HepG2 (cell line): ENCODE data around the gene ESYT1. TPM values are rescaled to one million over a fixed set of nuclear protein-coding genes. Genes with fewer than 3 reads are reported as not detected.
A peak's percentile ranks its signal among the peaks of the same experiment; 100 is the strongest.

Source experiments
- ATF1 ChIP-seq: IDR thresholded peaks from 2 replicates; pipeline ENCODE4 v1.6.1; 2016; ENCODE audit warnings: mild to moderate bottlenecking, control low read depth
- EED ChIP-seq: sonication (generic); formaldehyde crosslinking; IDR thresholded peaks from 2 replicates; pipeline ENCODE4 v1.5.0; 2020; ENCODE audit warnings: mild to moderate bottlenecking, missing genetic modification reagents
- ELF3 ChIP-seq: IDR thresholded peaks from 2 replicates; pipeline ENCODE4 v1.6.1; 2016; ENCODE audit warnings: missing genetic modification reagents, missing compliant biosample characterization
- FIP1L1 ChIP-seq: fragments of 200-400 bp; formaldehyde crosslinking; IDR thresholded peaks from 2 replicates; pipeline ENCODE4 v1.6.1; 2018; ENCODE audit warnings: low read depth, mild to moderate bottlenecking, low read length, moderate library complexity, borderline replicate concordance; ENCODE audit not compliant: insufficient read depth
- HOXA7 ChIP-seq: sonication (generic); formaldehyde crosslinking; IDR thresholded peaks from 2 replicates; pipeline ENCODE4 v1.8.1; 2022; ENCODE audit warnings: mild to moderate bottlenecking, missing genetic modification reagents, moderate library complexity
- NCOA2 ChIP-seq: sonication (generic); formaldehyde crosslinking; IDR thresholded peaks from 2 replicates; pipeline ENCODE4 v1.8.0; 2022; ENCODE audit warnings: inconsistent platforms
- NFE2L2 ChIP-seq: fragments of 150-350 bp; IDR thresholded peaks from 2 replicates; pipeline ENCODE4 v1.6.1; 2014; ENCODE audit warnings: low read length
- NR2F1 ChIP-seq, 2 experiments: fragments of 450-650 bp in 1 of 2; formaldehyde crosslinking in 1 of 2; IDR thresholded peaks; 2 replicates each; pipeline versions ENCODE4 v1.5.0 to v1.6.1; 2016 to 2020; ENCODE audit warnings: mild to moderate bottlenecking in 1 of 2, missing compliant biosample characterization in 1 of 2, missing genetic modification reagents in 1 of 2, moderate library complexity in 1 of 2
- PCBP2 ChIP-seq: fragments of 200-400 bp; formaldehyde crosslinking; optimal IDR thresholded peaks from 2 replicates; pipeline ENCODE3; 2018; ENCODE audit warnings: low read length, low read depth; ENCODE audit not compliant: poor library complexity, severe bottlenecking
- ZBTB21 ChIP-seq: sonication (generic); formaldehyde crosslinking; IDR thresholded peaks from 2 replicates; pipeline ENCODE4 v1.4.0; 2020; ENCODE audit warnings: missing genetic modification reagents
- ZFP1 ChIP-seq: IDR thresholded peaks from 2 replicates; pipeline ENCODE4 v1.6.1; 2016
- ZNF343 ChIP-seq: sonication (generic); formaldehyde crosslinking; IDR thresholded peaks from 2 replicates; pipeline ENCODE4 v1.4.0; 2020; ENCODE audit warnings: mild to moderate bottlenecking, missing genetic modification reagents
- ZNF598 ChIP-seq: sonication (generic); formaldehyde crosslinking; IDR thresholded peaks from 2 replicates; pipeline ENCODE4 v1.5.1; 2020; ENCODE audit warnings: mild to moderate bottlenecking, missing genetic modification reagents, borderline replicate concordance
- ZNF644 ChIP-seq: IDR thresholded peaks from 2 replicates; pipeline ENCODE4 v1.6.1; 2016; ENCODE audit warnings: low read depth
- ZSCAN30 ChIP-seq: sonication (generic); formaldehyde crosslinking; IDR thresholded peaks from 2 replicates; pipeline ENCODE4 v1.5.0; 2020; ENCODE audit warnings: mild to moderate bottlenecking, missing genetic modification reagents
- polyA plus RNA-seq, 8 experiments: library from polyadenylated mRNA; depleted of rRNA in 3 of 8; stranded (reverse) in 7 of 8; unstranded in 1 of 8; fragments of >200 nt; fragmentation: Illumina TruSeq in 4 of 8; extraction: Trizol in 4 of 8; gene quantifications; 2 replicates each; pipeline versions ENCODE4 v1.2.1 to v1.2.3, GENCODE V29; 2011 to 2016; ENCODE audit warnings: low read depth in 4 of 8, missing spikeins in 1 of 8, mixed read lengths in 1 of 8; ENCODE audit not compliant: insufficient read depth in 1 of 8
- total RNA-seq, 5 experiments: library from RNA; depleted of rRNA; stranded (reverse); fragments of >200 nt; fragmentation: Illumina TruSeq; extraction: Trizol; gene quantifications; 2 replicates each; pipeline ENCODE4 v1.2.3, GENCODE V29; 2016; ENCODE audit warnings: low read depth in 1 of 5
- TF ChIP-seq, protein P1 (sequence below): sonication (generic); formaldehyde crosslinking; IDR thresholded peaks from 2 replicates; pipeline ENCODE4 v1.8.0; 2022; ENCODE audit warnings: mild to moderate bottlenecking, missing genetic modification reagents
- TF ChIP-seq, protein P2 (sequence below): sonication (generic); formaldehyde crosslinking; IDR thresholded peaks from 2 replicates; pipeline ENCODE4 v1.5.0; 2020; ENCODE audit warnings: missing genetic modification reagents
- TF ChIP-seq, protein P3 (sequence below): sonication (generic); formaldehyde crosslinking; IDR thresholded peaks from 2 replicates; pipeline ENCODE4 v1.5.0; 2020; ENCODE audit warnings: missing genetic modification reagents
- TF ChIP-seq, protein P4 (sequence below): sonication (generic); formaldehyde crosslinking; IDR thresholded peaks from 2 replicates; pipeline ENCODE4 v1.4.0; 2020; ENCODE audit warnings: mild to moderate bottlenecking, missing genetic modification reagents, borderline replicate concordance
- TF ChIP-seq, protein P5 (sequence below): sonication (generic); formaldehyde crosslinking; IDR thresholded peaks from 2 replicates; pipeline ENCODE4 v1.4.0; 2020; ENCODE audit warnings: missing genetic modification reagents, low read depth, mild to moderate bottlenecking, borderline replicate concordance
- TF ChIP-seq, protein P6 (sequence below): sonication (generic); formaldehyde crosslinking; IDR thresholded peaks from 2 replicates; pipeline ENCODE4 v1.9.0; 2021; ENCODE audit warnings: missing genetic modification reagents, mild to moderate bottlenecking, borderline replicate concordance

ESYT1 gene
- total and polyA plus RNA-seq, 2 of the 13 experiments (the other 11 are each of a cell fraction or from before 2014, with no cell fraction given), result 66.9 to 71.0 TPM

DNA sequence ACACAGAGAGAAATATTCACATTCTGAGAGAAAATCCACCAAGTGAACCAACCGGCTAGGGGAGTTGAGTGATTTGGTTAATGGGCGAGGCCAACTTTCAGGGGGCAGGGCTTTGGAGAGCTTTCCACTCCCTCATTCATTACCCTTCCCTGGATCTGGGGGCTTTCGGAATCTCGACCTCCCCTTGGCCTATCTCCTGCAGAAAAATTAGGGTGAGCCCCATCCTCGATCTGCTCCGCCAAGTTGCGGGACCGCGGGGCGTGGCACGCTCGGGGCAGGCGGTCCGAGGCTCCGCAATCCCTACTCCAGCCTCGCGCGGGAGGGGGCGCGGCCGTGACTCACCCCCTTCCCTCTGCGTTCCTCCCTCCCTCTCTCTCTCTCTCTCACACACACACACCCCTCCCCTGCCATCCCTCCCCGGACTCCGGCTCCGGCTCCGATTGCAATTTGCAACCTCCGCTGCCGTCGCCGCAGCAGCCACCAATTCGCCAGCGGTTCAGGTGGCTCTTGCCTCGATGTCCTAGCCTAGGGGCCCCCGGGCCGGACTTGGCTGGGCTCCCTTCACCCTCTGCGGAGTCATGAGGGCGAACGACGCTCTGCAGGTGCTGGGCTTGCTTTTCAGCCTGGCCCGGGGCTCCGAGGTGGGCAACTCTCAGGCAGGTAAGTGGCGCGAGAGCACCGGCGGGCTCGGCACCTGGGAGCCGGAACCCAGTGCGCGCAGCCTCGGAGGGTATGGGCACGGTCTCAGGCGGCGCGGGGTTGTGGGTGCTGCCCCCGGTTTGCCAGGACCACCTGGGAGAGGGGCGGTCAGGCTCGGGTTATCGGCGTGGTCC, 48.1 kb upstream of the ESYT1 start, which contains the start of gene ERBB3 (continued):
- TF ChIP-seq, protein P1, sequence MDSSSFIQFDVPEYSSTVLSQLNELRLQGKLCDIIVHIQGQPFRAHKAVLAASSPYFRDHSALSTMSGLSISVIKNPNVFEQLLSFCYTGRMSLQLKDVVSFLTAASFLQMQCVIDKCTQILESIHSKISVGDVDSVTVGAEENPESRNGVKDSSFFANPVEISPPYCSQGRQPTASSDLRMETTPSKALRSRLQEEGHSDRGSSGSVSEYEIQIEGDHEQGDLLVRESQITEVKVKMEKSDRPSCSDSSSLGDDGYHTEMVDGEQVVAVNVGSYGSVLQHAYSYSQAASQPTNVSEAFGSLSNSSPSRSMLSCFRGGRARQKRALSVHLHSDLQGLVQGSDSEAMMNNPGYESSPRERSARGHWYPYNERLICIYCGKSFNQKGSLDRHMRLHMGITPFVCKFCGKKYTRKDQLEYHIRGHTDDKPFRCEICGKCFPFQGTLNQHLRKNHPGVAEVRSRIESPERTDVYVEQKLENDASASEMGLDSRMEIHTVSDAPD, result peak; percentile 67; the same call in 1 of the 2 replicates
- TF ChIP-seq, protein P2, sequence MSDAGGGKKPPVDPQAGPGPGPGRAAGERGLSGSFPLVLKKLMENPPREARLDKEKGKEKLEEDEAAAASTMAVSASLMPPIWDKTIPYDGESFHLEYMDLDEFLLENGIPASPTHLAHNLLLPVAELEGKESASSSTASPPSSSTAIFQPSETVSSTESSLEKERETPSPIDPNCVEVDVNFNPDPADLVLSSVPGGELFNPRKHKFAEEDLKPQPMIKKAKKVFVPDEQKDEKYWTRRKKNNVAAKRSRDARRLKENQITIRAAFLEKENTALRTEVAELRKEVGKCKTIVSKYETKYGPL, result 0 out of 2 replicates have a peak, but pooled peaks have one; percentile 25
- no peak for TF ChIP-seq ZBTB21 (CRISPR knock-in tag)
- 0 out of 2 replicates have a peak, but pooled peaks have one; percentile 48 for TF ChIP-seq ZSCAN30 (CRISPR knock-in tag)
- no peak for TF ChIP-seq NCOA2 (CRISPR knock-in tag)
- TF ChIP-seq NFE2L2, result no peak
- TF ChIP-seq, protein P3, sequence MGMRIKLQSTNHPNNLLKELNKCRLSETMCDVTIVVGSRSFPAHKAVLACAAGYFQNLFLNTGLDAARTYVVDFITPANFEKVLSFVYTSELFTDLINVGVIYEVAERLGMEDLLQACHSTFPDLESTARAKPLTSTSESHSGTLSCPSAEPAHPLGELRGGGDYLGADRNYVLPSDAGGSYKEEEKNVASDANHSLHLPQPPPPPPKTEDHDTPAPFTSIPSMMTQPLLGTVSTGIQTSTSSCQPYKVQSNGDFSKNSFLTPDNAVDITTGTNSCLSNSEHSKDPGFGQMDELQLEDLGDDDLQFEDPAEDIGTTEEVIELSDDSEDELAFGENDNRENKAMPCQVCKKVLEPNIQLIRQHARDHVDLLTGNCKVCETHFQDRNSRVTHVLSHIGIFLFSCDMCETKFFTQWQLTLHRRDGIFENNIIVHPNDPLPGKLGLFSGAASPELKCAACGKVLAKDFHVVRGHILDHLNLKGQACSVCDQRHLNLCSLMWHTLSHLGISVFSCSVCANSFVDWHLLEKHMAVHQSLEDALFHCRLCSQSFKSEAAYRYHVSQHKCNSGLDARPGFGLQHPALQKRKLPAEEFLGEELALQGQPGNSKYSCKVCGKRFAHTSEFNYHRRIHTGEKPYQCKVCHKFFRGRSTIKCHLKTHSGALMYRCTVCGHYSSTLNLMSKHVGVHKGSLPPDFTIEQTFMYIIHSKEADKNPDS (CRISPR knock-in tag), result no peak
- no peak for TF ChIP-seq ZNF644 (CRISPR knock-in tag)
- TF ChIP-seq HOXA7, result no peak
- no peak for TF ChIP-seq PCBP2
- no peak for TF ChIP-seq ZFP1
- no peak for TF ChIP-seq NR2F1 (CRISPR knock-in tag; IDR thresholded peaks at IDR 0.05)
- TF ChIP-seq, protein P4, sequence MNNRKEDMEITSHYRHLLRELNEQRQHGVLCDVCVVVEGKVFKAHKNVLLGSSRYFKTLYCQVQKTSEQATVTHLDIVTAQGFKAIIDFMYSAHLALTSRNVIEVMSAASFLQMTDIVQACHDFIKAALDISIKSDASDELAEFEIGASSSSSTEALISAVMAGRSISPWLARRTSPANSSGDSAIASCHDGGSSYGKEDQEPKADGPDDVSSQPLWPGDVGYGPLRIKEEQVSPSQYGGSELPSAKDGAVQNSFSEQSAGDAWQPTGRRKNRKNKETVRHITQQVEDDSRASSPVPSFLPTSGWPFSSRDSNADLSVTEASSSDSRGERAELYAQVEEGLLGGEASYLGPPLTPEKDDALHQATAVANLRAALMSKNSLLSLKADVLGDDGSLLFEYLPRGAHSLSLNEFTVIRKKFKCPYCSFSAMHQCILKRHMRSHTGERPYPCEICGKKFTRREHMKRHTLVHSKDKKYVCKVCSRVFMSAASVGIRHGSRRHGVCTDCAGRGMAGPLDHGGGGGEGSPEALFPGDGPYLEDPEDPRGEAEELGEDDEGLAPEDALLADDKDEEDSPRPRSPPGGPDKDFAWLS (CRISPR knock-in tag), result no peak
- TF ChIP-seq FIP1L1, result 0 out of 2 replicates have a peak, but pooled peaks have one; percentile 18
- no peak for TF ChIP-seq ZNF343 (CRISPR knock-in tag)
- peak; percentile 43 for TF ChIP-seq EED
- TF ChIP-seq ELF3 (CRISPR knock-in tag), result no peak; the same call in 1 of the 2 replicates
- TF ChIP-seq, protein P5, sequence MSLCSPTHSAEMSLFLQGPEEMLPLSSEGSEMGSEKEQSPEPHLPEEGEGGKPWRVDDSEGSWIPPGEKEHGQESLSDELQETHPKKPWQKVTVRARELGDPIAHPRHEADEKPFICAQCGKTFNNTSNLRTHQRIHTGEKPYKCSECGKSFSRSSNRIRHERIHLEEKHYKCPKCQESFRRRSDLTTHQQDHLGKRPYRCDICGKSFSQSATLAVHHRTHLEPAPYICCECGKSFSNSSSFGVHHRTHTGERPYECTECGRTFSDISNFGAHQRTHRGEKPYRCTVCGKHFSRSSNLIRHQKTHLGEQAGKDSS, result no peak; the same call in none of the 2 replicates
- no peak for TF ChIP-seq ATF1 (CRISPR knock-in tag)
- TF ChIP-seq, protein P6, sequence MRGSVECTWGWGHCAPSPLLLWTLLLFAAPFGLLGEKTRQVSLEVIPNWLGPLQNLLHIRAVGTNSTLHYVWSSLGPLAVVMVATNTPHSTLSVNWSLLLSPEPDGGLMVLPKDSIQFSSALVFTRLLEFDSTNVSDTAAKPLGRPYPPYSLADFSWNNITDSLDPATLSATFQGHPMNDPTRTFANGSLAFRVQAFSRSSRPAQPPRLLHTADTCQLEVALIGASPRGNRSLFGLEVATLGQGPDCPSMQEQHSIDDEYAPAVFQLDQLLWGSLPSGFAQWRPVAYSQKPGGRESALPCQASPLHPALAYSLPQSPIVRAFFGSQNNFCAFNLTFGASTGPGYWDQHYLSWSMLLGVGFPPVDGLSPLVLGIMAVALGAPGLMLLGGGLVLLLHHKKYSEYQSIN (CRISPR knock-in tag), result no peak
- no peak; the same call in 1 of the 2 replicates for TF ChIP-seq ZNF598 (CRISPR knock-in tag)
